ENCODE results near the gene LCE1B.

LCE1B gene

GRCh38 chr1:152861374-152861773 lies 49.6 kb downstream of the LCE1B start:
- DNase-seq (ENCODE audit: low read depth): no peak
